SK-N-DZ (cell line): ENCODE data around the gene SNRPD3. TPM values are rescaled to one million over a fixed set of nuclear protein-coding genes. Genes with fewer than 3 reads are reported as not detected.
A peak's percentile ranks its signal among the peaks of the same experiment; 100 is the strongest.
"Not testable (repeated sequence)": the region's sequence is repeated elsewhere in the genome, so short reads cannot be mapped to it uniquely, and the experiment has no call there.

Experiments
- DNase-seq: peaks from one replicate; pipeline ENCODE4 v3.0.0-alpha.2; 2015; ENCODE audit warnings: low spot score
- polyA plus RNA-seq, 2 experiments: library from polyadenylated mRNA; depleted of rRNA; stranded (reverse); fragments of >200 nt; gene quantifications; 2 replicates each; pipeline ENCODE4 v1.2.3, GENCODE V29; 2014

Gene SNRPD3
- polyA plus RNA-seq (2014; cell fraction: cytosol; rRNA removed) = 357 and 397 TPM in 2 replicates
- polyA plus RNA-seq (2014; cell fraction: nucleus; rRNA removed) = 183 and 255 TPM in 2 replicates

- DNase-seq = peak; percentile 98
Observed at GRCh38 chr22:24555165-24556039, at the start of gene SNRPD3. TSS of gene SNRPD3 (plus strand) at chr22:24555999. CDS start at chr22:24557675, 1,676 bp downstream.

GRCh38 chr22:24506802-24507438 is 48.9 kb upstream of the SNRPD3 start:
- DNase-seq = no peak

- no peak for DNase-seq
Observed at GRCh38 chr22:24507716-24508115, 48.1 kb upstream of the SNRPD3 start.

- no peak for DNase-seq
Observed at GRCh38 chr22:24510637-24511625, 44.9 kb upstream of the SNRPD3 start.

GRCh38 chr22:24512043-24512442 is 43.8 kb upstream of the SNRPD3 start:
- no peak for DNase-seq

GRCh38 chr22:24513378-24514240 is 42.2 kb upstream of the SNRPD3 start:
- no peak for DNase-seq

- DNase-seq = no peak
Observed at GRCh38 chr22:24514241-24515026, 41.4 kb upstream of the SNRPD3 start.

- no peak for DNase-seq
Observed at GRCh38 chr22:24515027-24515338, 40.8 kb upstream of the SNRPD3 start.

GRCh38 chr22:24516301-24516737 is 39.5 kb upstream of the SNRPD3 start:
- no peak for DNase-seq

GRCh38 chr22:24517446-24517845 is 38.4 kb upstream of the SNRPD3 start:
- DNase-seq = no peak

- no peak for DNase-seq
Observed at GRCh38 chr22:24518228-24518627, 37.6 kb upstream of the SNRPD3 start.

- no peak for DNase-seq
Observed at GRCh38 chr22:24518771-24519485, 36.9 kb upstream of the SNRPD3 start.

- no peak for DNase-seq
Observed at GRCh38 chr22:24519496-24519895, 36.3 kb upstream of the SNRPD3 start.

- DNase-seq = peak; percentile 72
Observed at GRCh38 chr22:24521791-24522245, 34.0 kb upstream of the SNRPD3 start.

GRCh38 chr22:24523873-24524272 is 31.9 kb upstream of the SNRPD3 start:
- peak; percentile 43 for DNase-seq

GRCh38 chr22:24525416-24526037 is 30.3 kb upstream of the SNRPD3 start:
- peak; percentile 77 for DNase-seq

GRCh38 chr22:24526191-24526590 is 29.6 kb upstream of the SNRPD3 start:
- no peak for DNase-seq

- DNase-seq = no peak
Observed at GRCh38 chr22:24529898-24530297, 25.9 kb upstream of the SNRPD3 start.

- not testable (repeated sequence) for DNase-seq
Observed at GRCh38 chr22:24530968-24531367, 24.8 kb upstream of the SNRPD3 start.
